ENCODE data around the gene UQCC5.
A peak's percentile ranks its signal among the peaks of the same experiment; 100 is the strongest.
"Not testable (repeated sequence)": the region's sequence is repeated elsewhere in the genome, so short reads cannot be mapped to it uniquely, and the experiment has no call there.

The UQCC5 gene

GRCh38 chr3:52522651-52523251 lies 13.7 kb upstream of the UQCC5 start:
- Mint-ChIP-seq H3K27me3 (ENCODE audit: low read depth, poor library complexity) (peaks cover 7% of the 10 kb centered on the region), H3K9me3 (no peaks in the 10 kb centered on the region), H3K4me3 (no peak overlapping the region), H3K27ac (no peak overlapping the region), H3K4me1 (peaks cover 22% of the 10 kb centered on the region), H3K36me3 (ENCODE audit: low read depth) (peaks cover 23% of the 10 kb centered on the region)
- no peak for DNase-seq
- TF ChIP-seq CTCF (IDR thresholded peaks at IDR 0.05), result no peak

GRCh38 chr3:52523386-52524257 lies 12.8 kb upstream of the UQCC5 start:
- DNase-seq, result no peak
- Mint-ChIP-seq H3K4me3 (no peak overlapping the region), H3K36me3 (ENCODE audit: low read depth) (peaks cover 28% of the 10 kb centered on the region), H3K27me3 (ENCODE audit: low read depth, poor library complexity) (no peaks in the 10 kb centered on the region), H3K4me1 (peaks cover 24% of the 10 kb centered on the region), H3K9me3 (no peaks in the 10 kb centered on the region), H3K27ac (peak overlapping the region; percentile 29)
- no peak for TF ChIP-seq CTCF (IDR thresholded peaks at IDR 0.05)

GRCh38 chr3:52524258-52524751 lies 12.1 kb upstream of the UQCC5 start:
- Mint-ChIP-seq H3K4me1 (peaks cover 28% of the 10 kb centered on the region), H3K27ac (peak overlapping the region; percentile 29), H3K9me3 (no peaks in the 10 kb centered on the region), H3K36me3 (ENCODE audit: low read depth) (peaks cover 32% of the 10 kb centered on the region), H3K4me3 (no peak overlapping the region), H3K27me3 (ENCODE audit: low read depth, poor library complexity) (no peaks in the 10 kb centered on the region)
- TF ChIP-seq CTCF (IDR thresholded peaks at IDR 0.05), result no peak
- DNase-seq, result no peak

- Mint-ChIP-seq H3K27me3 (ENCODE audit: low read depth, poor library complexity) (no peaks in the 10 kb centered on the region), H3K9me3 (no peaks in the 10 kb centered on the region), H3K27ac (peak overlapping the region; percentile 57), H3K4me3 (no peak overlapping the region), H3K36me3 (ENCODE audit: low read depth) (peaks cover 36% of the 10 kb centered on the region), H3K4me1 (peaks cover 35% of the 10 kb centered on the region)
- no peak for DNase-seq
- no peak for TF ChIP-seq CTCF (IDR thresholded peaks at IDR 0.05)
Observed at GRCh38 chr3:52524752-52525679, 11.4 kb upstream of the UQCC5 start.

- Mint-ChIP-seq H3K9me3 (no peaks in the 10 kb centered on the region), H3K27me3 (ENCODE audit: low read depth, poor library complexity) (no peaks in the 10 kb centered on the region), H3K36me3 (ENCODE audit: low read depth) (peaks cover 36% of the 10 kb centered on the region), H3K4me3 (no peak overlapping the region), H3K27ac (peak overlapping the region; percentile 57), H3K4me1 (peaks cover 39% of the 10 kb centered on the region)
- TF ChIP-seq CTCF (IDR thresholded peaks at IDR 0.05), result no peak
- no peak for DNase-seq
Observed at GRCh38 chr3:52525680-52526561, 10.5 kb upstream of the UQCC5 start.

- peaks cover 40% of the 10 kb centered on the region for H3K4me1 Mint-ChIP-seq
- H3K27me3 Mint-ChIP-seq (ENCODE audit: low read depth, poor library complexity); H3K4me3 Mint-ChIP-seq; DNase-seq; H3K9me3 Mint-ChIP-seq: not testable (repeated sequence)
- peaks cover 36% of the 10 kb centered on the region for H3K36me3 Mint-ChIP-seq (ENCODE audit: low read depth)
- H3K27ac Mint-ChIP-seq, result peak overlapping the region; percentile 36
Observed at GRCh38 chr3:52526671-52527038, 9.8 kb upstream of the UQCC5 start.
